Measurements from ENCODE around the gene CTDSPL2. TPM values are rescaled to one million over a fixed set of nuclear protein-coding genes. Genes with fewer than 3 reads are reported as not detected.

Gene CTDSPL2
- total RNA-seq, 1 experiment from 2014 or later, result 99.7 TPM

DNA sequence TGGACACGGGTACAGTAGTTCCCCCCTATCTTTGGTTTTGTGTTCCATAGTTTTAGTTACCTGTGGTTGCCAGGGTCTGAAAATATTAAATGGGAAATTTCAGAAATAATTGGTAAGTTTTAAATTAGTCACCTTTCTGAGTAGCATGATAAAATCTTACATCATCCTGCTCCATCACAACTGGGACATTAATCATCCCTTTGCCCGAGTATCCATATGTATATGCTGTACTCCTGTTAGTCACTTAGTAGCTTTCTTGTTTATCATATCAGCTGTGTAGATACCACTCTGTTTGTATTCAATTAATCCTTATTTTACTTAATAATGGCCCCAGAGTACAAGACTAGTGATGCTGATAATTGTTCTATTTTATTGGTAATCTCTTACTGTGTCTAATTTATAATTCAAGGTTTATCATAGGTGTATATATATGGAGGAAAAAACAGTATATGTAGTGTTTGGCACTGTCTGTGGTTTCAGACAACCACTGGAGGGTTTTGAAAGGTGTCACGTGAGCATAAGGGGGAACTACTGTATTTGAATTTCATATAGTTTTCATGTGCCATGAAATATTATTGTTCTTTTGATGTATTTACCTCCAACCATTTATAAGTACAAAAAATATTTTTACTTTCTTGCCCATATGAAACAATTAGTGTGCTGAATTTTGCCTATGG is 41.4 kb downstream of the CTDSPL2 start:
- Histone ChIP-seq H3K27ac (ENCODE audit: low read depth, low read length, poor library complexity, severe bottlenecking) (no peak overlapping the region), H3K4me3 (ENCODE audit: low read depth, low read length, poor library complexity, severe bottlenecking) (no peak overlapping the region), H3K27me3 (replicated peaks; ENCODE audit: insufficient read depth, low read depth, low read length, poor library complexity) (no peaks in the 10 kb centered on the region), H3K36me3 (ENCODE audit: insufficient read depth, low read length, poor library complexity, severe bottlenecking) (peaks cover 29% of the 10 kb centered on the region), H3K4me1 (ENCODE audit: insufficient read depth, low read length, poor library complexity, severe bottlenecking) (no peaks in the 10 kb centered on the region), H3K9me3 (ENCODE audit: low read depth, low read length, poor library complexity, severe bottlenecking) (peaks cover 15% of the 10 kb centered on the region)
- intact Hi-C loops (cut with micrococcal nuclease; ENCODE audit: unreplicated experiment), result no loop called here
- ChIA-PET POLR2A (ENCODE audit: low non-redundant PET) (no interaction called here), CTCF (no interaction called here)
- BruUV-seq (replicated peaks), result TSS peak; percentile 8
- no peak for DNase-seq (ENCODE audit: low spot score)
- no peak for TF ChIP-seq EZH2 (IDR thresholded peaks at IDR 0.05; ENCODE audit: borderline replicate concordance, low read depth, low read length, poor library complexity, severe bottlenecking)
- no peak for TF ChIP-seq CTCF (conservative IDR thresholded peaks at IDR 0.05; ENCODE audit: low read depth, low read length)

- ChIA-PET CTCF (no interaction called here), POLR2A (ENCODE audit: low non-redundant PET) (no interaction called here)
- H3K27ac ChIP-seq (ENCODE audit: low read depth, low read length, poor library complexity, severe bottlenecking), result no peak overlapping the region
- BruUV-seq (replicated peaks), result no TSS peak
- no peaks in the 10 kb centered on the region for H3K27me3 ChIP-seq (replicated peaks; ENCODE audit: insufficient read depth, low read depth, low read length, poor library complexity)
- peaks cover 26% of the 10 kb centered on the region for H3K36me3 ChIP-seq (ENCODE audit: insufficient read depth, low read length, poor library complexity, severe bottlenecking)
- no peak overlapping the region for H3K4me3 ChIP-seq (ENCODE audit: low read depth, low read length, poor library complexity, severe bottlenecking)
- H3K4me1 ChIP-seq (ENCODE audit: insufficient read depth, low read length, poor library complexity, severe bottlenecking), result no peaks in the 10 kb centered on the region
- TF ChIP-seq EZH2 (IDR thresholded peaks at IDR 0.05; ENCODE audit: borderline replicate concordance, low read depth, low read length, poor library complexity, severe bottlenecking) (no peak), CTCF (conservative IDR thresholded peaks at IDR 0.05; ENCODE audit: low read depth, low read length) (no peak)
- intact Hi-C loops (cut with micrococcal nuclease; ENCODE audit: unreplicated experiment), result no loop called here
- DNase-seq (ENCODE audit: low spot score), result no peak
- peaks cover 15% of the 10 kb centered on the region for H3K9me3 ChIP-seq (ENCODE audit: low read depth, low read length, poor library complexity, severe bottlenecking)
These were observed 44.5 kb downstream of the CTDSPL2 start for GRCh38 chr15:44471885-44472455.

GRCh38 chr15:44479343-44479742 is 51.9 kb downstream of the CTDSPL2 start:
- CTCF ChIA-PET, result interaction anchor here (0.7 kb wide), 1 partner anchor 59 kb away, joined by 4 read pairs; no protein-coding TSS in a partner anchor
- intact Hi-C loops (cut with micrococcal nuclease; ENCODE audit: unreplicated experiment), result no loop called here
- no TSS peak for BruUV-seq (replicated peaks)
- H3K27me3 ChIP-seq (replicated peaks; ENCODE audit: insufficient read depth, low read depth, low read length, poor library complexity), result no peaks in the 10 kb centered on the region
- no peaks in the 10 kb centered on the region for H3K9me3 ChIP-seq (ENCODE audit: low read depth, low read length, poor library complexity, severe bottlenecking)
- peaks cover 8% of the 10 kb centered on the region for H3K36me3 ChIP-seq (ENCODE audit: insufficient read depth, low read length, poor library complexity, severe bottlenecking)
- H3K4me1 ChIP-seq (ENCODE audit: insufficient read depth, low read length, poor library complexity, severe bottlenecking), result no peaks in the 10 kb centered on the region
- POLR2A ChIA-PET (ENCODE audit: low non-redundant PET), result no interaction called here
- H3K4me3 ChIP-seq (ENCODE audit: low read depth, low read length, poor library complexity, severe bottlenecking), result no peak overlapping the region
- TF ChIP-seq EZH2 (IDR thresholded peaks at IDR 0.05; ENCODE audit: borderline replicate concordance, low read depth, low read length, poor library complexity, severe bottlenecking) (no peak), CTCF (conservative IDR thresholded peaks at IDR 0.05; ENCODE audit: low read depth, low read length) (no peak)
- DNase-seq (ENCODE audit: low spot score), result no peak
- H3K27ac ChIP-seq (ENCODE audit: low read depth, low read length, poor library complexity, severe bottlenecking), result no peak overlapping the region

Data from A673 (cell line).